ENCODE data around the gene TMCO6. TPM values are rescaled to one million over a fixed set of nuclear protein-coding genes. Genes with fewer than 3 reads are reported as not detected.
A peak's percentile ranks its signal among the peaks of the same experiment; 100 is the strongest.

Gene TMCO6
- total and polyA plus RNA-seq, 9 of the 15 experiments (the other 6 are each of a cell fraction or from before 2014, with no cell fraction given) = 3.4 to 46.4 (median 16.7) TPM

DNA sequence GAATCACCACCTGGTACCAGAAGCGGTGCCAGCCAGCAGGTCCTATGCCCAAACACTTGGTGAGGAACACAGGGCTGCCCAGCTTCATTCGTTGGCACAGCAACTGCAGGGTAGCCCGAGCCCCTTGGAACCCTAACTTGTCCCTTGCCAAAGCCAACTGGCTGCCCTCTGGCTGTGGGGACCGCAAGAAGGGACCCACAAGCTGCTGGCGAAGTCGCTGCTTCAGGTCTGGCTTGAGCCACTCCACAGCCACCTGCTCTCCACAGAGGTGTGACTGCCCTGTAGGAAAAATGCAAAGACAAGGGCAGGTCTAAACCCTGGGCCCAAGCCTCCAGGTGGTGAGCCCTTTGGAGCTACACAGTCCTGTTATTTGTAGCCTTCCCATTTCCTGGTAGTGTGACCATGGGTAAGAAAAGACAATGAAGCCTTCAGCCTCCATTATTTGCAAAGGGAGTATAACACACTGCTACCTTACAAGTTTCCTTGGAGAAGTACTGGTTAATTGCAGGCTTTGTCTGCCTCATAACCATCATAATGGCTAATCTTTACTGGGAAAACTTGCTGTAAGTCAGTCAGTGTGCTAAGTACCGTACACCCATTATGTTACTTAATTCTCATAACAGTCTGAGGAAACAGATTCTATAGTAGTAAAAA lies 32.3 kb downstream of the TMCO6 start (continued):
- TF ChIP-seq, protein P1, sequence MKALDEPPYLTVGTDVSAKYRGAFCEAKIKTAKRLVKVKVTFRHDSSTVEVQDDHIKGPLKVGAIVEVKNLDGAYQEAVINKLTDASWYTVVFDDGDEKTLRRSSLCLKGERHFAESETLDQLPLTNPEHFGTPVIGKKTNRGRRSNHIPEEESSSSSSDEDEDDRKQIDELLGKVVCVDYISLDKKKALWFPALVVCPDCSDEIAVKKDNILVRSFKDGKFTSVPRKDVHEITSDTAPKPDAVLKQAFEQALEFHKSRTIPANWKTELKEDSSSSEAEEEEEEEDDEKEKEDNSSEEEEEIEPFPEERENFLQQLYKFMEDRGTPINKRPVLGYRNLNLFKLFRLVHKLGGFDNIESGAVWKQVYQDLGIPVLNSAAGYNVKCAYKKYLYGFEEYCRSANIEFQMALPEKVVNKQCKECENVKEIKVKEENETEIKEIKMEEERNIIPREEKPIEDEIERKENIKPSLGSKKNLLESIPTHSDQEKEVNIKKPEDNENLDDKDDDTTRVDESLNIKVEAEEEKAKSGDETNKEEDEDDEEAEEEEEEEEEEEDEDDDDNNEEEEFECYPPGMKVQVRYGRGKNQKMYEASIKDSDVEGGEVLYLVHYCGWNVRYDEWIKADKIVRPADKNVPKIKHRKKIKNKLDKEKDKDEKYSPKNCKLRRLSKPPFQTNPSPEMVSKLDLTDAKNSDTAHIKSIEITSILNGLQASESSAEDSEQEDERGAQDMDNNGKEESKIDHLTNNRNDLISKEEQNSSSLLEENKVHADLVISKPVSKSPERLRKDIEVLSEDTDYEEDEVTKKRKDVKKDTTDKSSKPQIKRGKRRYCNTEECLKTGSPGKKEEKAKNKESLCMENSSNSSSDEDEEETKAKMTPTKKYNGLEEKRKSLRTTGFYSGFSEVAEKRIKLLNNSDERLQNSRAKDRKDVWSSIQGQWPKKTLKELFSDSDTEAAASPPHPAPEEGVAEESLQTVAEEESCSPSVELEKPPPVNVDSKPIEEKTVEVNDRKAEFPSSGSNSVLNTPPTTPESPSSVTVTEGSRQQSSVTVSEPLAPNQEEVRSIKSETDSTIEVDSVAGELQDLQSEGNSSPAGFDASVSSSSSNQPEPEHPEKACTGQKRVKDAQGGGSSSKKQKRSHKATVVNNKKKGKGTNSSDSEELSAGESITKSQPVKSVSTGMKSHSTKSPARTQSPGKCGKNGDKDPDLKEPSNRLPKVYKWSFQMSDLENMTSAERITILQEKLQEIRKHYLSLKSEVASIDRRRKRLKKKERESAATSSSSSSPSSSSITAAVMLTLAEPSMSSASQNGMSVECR (CRISPR knock-in tag; IDR thresholded peaks at IDR 0.05) = no peak
- TF ChIP-seq ZNF764 (CRISPR knock-in tag; IDR thresholded peaks at IDR 0.05; ENCODE audit: low read depth) (no peak), DDX20 (tag; IDR thresholded peaks at IDR 0.05; ENCODE audit: low read depth) (no peak), ZNF197 (CRISPR knock-in tag; IDR thresholded peaks at IDR 0.05; ENCODE audit: low read depth) (no peak), RBFOX2 (IDR thresholded peaks at IDR 0.05; ENCODE audit: low read depth, low read length) (0 out of 2 replicates have a peak, but pooled peaks have one; percentile 27), ZNF668 (CRISPR knock-in tag; IDR thresholded peaks at IDR 0.05) (no peak), ZNF41 (CRISPR knock-in tag; conservative IDR thresholded peaks at IDR 0.05) (no peak), BRF1 (IDR thresholded peaks at IDR 0.05; ENCODE audit: borderline replicate concordance, extremely low read depth, insufficient read length) (no peak), ARID3A (IDR thresholded peaks at IDR 0.05; ENCODE audit: borderline replicate concordance, low read depth, low read length) (no peak), JUNB (CRISPR knock-in tag; conservative IDR thresholded peaks at IDR 0.05) (no peak), CBFA2T3 (IDR thresholded peaks at IDR 0.05) (no peak)
- TF ChIP-seq, protein P2, sequence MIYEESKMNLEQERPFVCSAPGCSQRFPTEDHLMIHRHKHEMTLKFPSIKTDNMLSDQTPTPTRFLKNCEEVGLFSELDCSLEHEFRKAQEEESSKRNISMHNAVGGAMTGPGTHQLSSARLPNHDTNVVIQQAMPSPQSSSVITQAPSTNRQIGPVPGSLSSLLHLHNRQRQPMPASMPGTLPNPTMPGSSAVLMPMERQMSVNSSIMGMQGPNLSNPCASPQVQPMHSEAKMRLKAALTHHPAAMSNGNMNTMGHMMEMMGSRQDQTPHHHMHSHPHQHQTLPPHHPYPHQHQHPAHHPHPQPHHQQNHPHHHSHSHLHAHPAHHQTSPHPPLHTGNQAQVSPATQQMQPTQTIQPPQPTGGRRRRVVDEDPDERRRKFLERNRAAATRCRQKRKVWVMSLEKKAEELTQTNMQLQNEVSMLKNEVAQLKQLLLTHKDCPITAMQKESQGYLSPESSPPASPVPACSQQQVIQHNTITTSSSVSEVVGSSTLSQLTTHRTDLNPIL (CRISPR knock-in tag; IDR thresholded peaks at IDR 0.05) = no peak
- TF ChIP-seq, protein P3, sequence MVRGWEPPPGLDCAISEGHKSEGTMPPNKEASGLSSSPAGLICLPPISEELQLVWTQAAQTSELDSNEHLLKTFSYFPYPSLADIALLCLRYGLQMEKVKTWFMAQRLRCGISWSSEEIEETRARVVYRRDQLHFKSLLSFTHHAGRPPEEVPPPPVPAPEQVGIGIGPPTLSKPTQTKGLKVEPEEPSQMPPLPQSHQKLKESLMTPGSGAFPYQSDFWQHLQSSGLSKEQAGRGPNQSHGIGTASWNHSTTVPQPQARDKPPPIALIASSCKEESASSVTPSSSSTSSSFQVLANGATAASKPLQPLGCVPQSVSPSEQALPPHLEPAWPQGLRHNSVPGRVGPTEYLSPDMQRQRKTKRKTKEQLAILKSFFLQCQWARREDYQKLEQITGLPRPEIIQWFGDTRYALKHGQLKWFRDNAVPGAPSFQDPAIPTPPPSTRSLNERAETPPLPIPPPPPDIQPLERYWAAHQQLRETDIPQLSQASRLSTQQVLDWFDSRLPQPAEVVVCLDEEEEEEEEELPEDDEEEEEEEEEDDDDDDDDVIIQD (CRISPR knock-in tag; IDR thresholded peaks at IDR 0.05) = no peak
- TF ChIP-seq, protein P4, sequence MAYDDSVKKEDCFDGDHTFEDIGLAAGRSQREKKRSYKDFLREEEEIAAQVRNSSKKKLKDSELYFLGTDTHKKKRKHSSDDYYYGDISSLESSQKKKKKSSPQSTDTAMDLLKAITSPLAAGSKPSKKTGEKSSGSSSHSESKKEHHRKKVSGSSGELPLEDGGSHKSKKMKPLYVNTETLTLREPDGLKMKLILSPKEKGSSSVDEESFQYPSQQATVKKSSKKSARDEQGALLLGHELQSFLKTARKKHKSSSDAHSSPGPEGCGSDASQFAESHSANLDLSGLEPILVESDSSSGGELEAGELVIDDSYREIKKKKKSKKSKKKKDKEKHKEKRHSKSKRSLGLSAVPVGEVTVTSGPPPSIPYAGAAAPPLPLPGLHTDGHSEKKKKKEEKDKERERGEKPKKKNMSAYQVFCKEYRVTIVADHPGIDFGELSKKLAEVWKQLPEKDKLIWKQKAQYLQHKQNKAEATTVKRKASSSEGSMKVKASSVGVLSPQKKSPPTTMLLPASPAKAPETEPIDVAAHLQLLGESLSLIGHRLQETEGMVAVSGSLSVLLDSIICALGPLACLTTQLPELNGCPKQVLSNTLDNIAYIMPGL (CRISPR knock-in tag; IDR thresholded peaks at IDR 0.05) = no peak

Measured in K562 (cell line).